HEK293 (cell line): ENCODE measurements around the gene PHACTR1.

Experiments
- CTCF ChIA-PET: fragments of 350-600 bp; formaldehyde crosslinking; extraction: SDS; loops from one replicate; lab custom pipeline; 2021; ENCODE audit warnings: antibody characterized with exemption; lab: Yijun Ruan, JAX
- POLR2A ChIA-PET: fragments of 300-600 bp; formaldehyde crosslinking; extraction: SDS; loops from one replicate; lab custom pipeline; 2020; ENCODE audit warnings: antibody characterized with exemption, inconsistent platforms; lab: Yijun Ruan, JAX
- H3K27ac ChIP-seq: fragments of 200-500 bp; sonication (Bioruptor generic); 2 replicates; pipeline ENCODE4 v1.5.1; 2014; ENCODE audit warnings: low read depth, low read length, control low read depth, inconsistent platforms; ENCODE audit errors: extremely low read depth
- H3K36me3 ChIP-seq, 2 experiments: fragments of 200-500 bp in 1 of 2; sonication (Bioruptor generic) in 1 of 2; 1 replicate in 1 of 2; 2 replicates in 1 of 2; pipeline ENCODE4 v1.5.1; 2014 to 2017; ENCODE audit warnings: inconsistent platforms in 2 of 2, low read length in 2 of 2; ENCODE audit not compliant: control insufficient read depth in 2 of 2, insufficient read depth in 1 of 2
- H3K4me1 ChIP-seq: fragments of 200-500 bp; sonication (Bioruptor generic); 2 replicates; pipeline ENCODE4 v1.5.1; 2014; ENCODE audit warnings: mild to moderate bottlenecking, low read length, inconsistent platforms; ENCODE audit not compliant: control insufficient read depth, insufficient read depth
- H3K4me3 ChIP-seq: 2 replicates; pipeline ENCODE4 v1.5.1; 2011; ENCODE audit warnings: low read depth, mild to moderate bottlenecking, control low read depth, low read length, moderate library complexity
- H3K9me3 ChIP-seq: fragments of 200-500 bp; sonication (Bioruptor generic); 2 replicates; pipeline ENCODE4 v1.5.1; 2014; ENCODE audit warnings: low read depth, low read length, inconsistent platforms; ENCODE audit not compliant: control insufficient read depth, insufficient read depth
- BCL11B ChIP-seq: fragments of 450-650 bp; formaldehyde crosslinking; IDR thresholded peaks from 2 replicates; pipeline ENCODE4 v1.5.1; 2016; ENCODE audit warnings: low read depth, missing biosample characterization, missing genetic modification characterization
- KLF1 ChIP-seq: fragments of 450-650 bp; formaldehyde crosslinking; IDR thresholded peaks from 2 replicates; pipeline ENCODE4 v1.5.1; 2016; ENCODE audit warnings: missing biosample characterization, missing genetic modification characterization
- KLF9 ChIP-seq: fragments of 450-650 bp; formaldehyde crosslinking; IDR thresholded peaks from 2 replicates; pipeline ENCODE4 v1.5.1; 2016; ENCODE audit warnings: missing biosample characterization, missing genetic modification characterization, low read depth
- SCRT1 ChIP-seq: fragments of 450-650 bp; formaldehyde crosslinking; IDR thresholded peaks from 2 replicates; pipeline ENCODE4 v1.5.1; 2016; ENCODE audit warnings: missing biosample characterization, missing genetic modification characterization, borderline replicate concordance
- SCRT2 ChIP-seq: fragments of 450-650 bp; formaldehyde crosslinking; IDR thresholded peaks from 2 replicates; pipeline ENCODE4 v1.5.1; 2016; ENCODE audit warnings: missing biosample characterization, missing genetic modification characterization
- TCF7L2 ChIP-seq: IDR thresholded peaks from 2 replicates; pipeline ENCODE4 v1.6.1; 2011; ENCODE audit warnings: low read depth, mild to moderate bottlenecking, inconsistent platforms, low read length, moderate library complexity, borderline replicate concordance
- WT1 ChIP-seq: fragments of 450-650 bp; formaldehyde crosslinking; IDR thresholded peaks from 2 replicates; pipeline ENCODE4 v1.5.1; 2016; ENCODE audit warnings: missing biosample characterization, missing genetic modification characterization
- YY2 ChIP-seq: fragments of 450-650 bp; formaldehyde crosslinking; IDR thresholded peaks from 2 replicates; pipeline ENCODE4 v1.5.1; 2016; ENCODE audit warnings: missing biosample characterization, missing genetic modification characterization
- ZBTB1 ChIP-seq: fragments of 450-650 bp; formaldehyde crosslinking; IDR thresholded peaks from 2 replicates; pipeline ENCODE4 v1.5.1; 2016; ENCODE audit warnings: missing biosample characterization, missing genetic modification characterization
- ZBTB7A ChIP-seq: fragments of 450-650 bp; formaldehyde crosslinking; IDR thresholded peaks from 2 replicates; pipeline ENCODE4 v1.5.1; 2016; ENCODE audit warnings: low read depth, missing biosample characterization, missing genetic modification characterization
- ZFP37 ChIP-seq: fragments of 450-650 bp; formaldehyde crosslinking; IDR thresholded peaks from 2 replicates; pipeline ENCODE4 v1.5.1; 2016; ENCODE audit warnings: missing biosample characterization, missing genetic modification characterization
- ZFP69B ChIP-seq: fragments of 450-650 bp; formaldehyde crosslinking; IDR thresholded peaks from 2 replicates; pipeline ENCODE4 v1.5.1; 2016; ENCODE audit warnings: missing biosample characterization, missing genetic modification characterization
- ZNF10 ChIP-seq: fragments of 450-650 bp; formaldehyde crosslinking; IDR thresholded peaks from 2 replicates; pipeline ENCODE4 v1.5.1; 2017; ENCODE audit warnings: missing biosample characterization, missing genetic modification characterization
- ZNF112 ChIP-seq: fragments of 450-650 bp; formaldehyde crosslinking; IDR thresholded peaks from 2 replicates; pipeline ENCODE4 v1.5.0; 2017; ENCODE audit warnings: missing biosample characterization, missing genetic modification characterization
- ZNF155 ChIP-seq: fragments of 450-650 bp; formaldehyde crosslinking; IDR thresholded peaks from 2 replicates; pipeline ENCODE4 v1.5.1; 2016; ENCODE audit warnings: missing biosample characterization, missing genetic modification characterization
- ZNF169 ChIP-seq: fragments of 450-650 bp; formaldehyde crosslinking; IDR thresholded peaks from 2 replicates; pipeline ENCODE4 v1.5.1; 2016; ENCODE audit warnings: missing biosample characterization, missing genetic modification characterization
- ZNF214 ChIP-seq: fragments of 450-650 bp; formaldehyde crosslinking; IDR thresholded peaks from 2 replicates; pipeline ENCODE4 v1.5.1; 2017; ENCODE audit warnings: missing biosample characterization, mild to moderate bottlenecking, missing genetic modification characterization, borderline replicate concordance
- ZNF362 ChIP-seq: fragments of 450-650 bp; formaldehyde crosslinking; IDR thresholded peaks from 2 replicates; pipeline ENCODE4 v1.5.1; 2016; ENCODE audit warnings: missing biosample characterization, missing genetic modification characterization
- ZNF366 ChIP-seq: fragments of 450-650 bp; formaldehyde crosslinking; conservative IDR thresholded peaks from 2 replicates; pipeline ENCODE4 v1.5.1; 2016; ENCODE audit warnings: missing biosample characterization, missing genetic modification characterization
- ZNF514 ChIP-seq: fragments of 450-650 bp; formaldehyde crosslinking; IDR thresholded peaks from 2 replicates; pipeline ENCODE4 v1.5.1; 2016; ENCODE audit warnings: missing biosample characterization, missing genetic modification characterization
- ZNF571 ChIP-seq: fragments of 450-650 bp; formaldehyde crosslinking; IDR thresholded peaks from 2 replicates; pipeline ENCODE4 v1.5.0; 2017; ENCODE audit warnings: missing biosample characterization, missing genetic modification characterization
- ZNF596 ChIP-seq: fragments of 450-650 bp; IDR thresholded peaks from 2 replicates; pipeline ENCODE4 v1.5.0; 2018; ENCODE audit warnings: missing biosample characterization, mild to moderate bottlenecking, missing genetic modification characterization, moderate library complexity

PHACTR1 gene

GRCh38 chr6:13178107-13178506, 461.5 kb downstream of the PHACTR1 start:
- TF ChIP-seq ZBTB7A (tag by site-specific recombination) (no peak), ZNF571 (tag by site-specific recombination) (no peak), YY2 (tag by site-specific recombination) (no peak), SCRT2 (tag by site-specific recombination) (0 out of 2 replicates have a peak, but pooled peaks have one; percentile 8), ZNF214 (tag by site-specific recombination) (no peak), ZNF514 (no peak)
- no peaks in the 10 kb centered on the region for H3K36me3 ChIP-seq
- POLR2A ChIA-PET, result no interaction called here
- H3K27ac ChIP-seq, result no peak overlapping the region
- H3K4me3 ChIP-seq, result no peak overlapping the region
- H3K4me1 ChIP-seq, result no peaks in the 10 kb centered on the region
- CTCF ChIA-PET, result no interaction called here
- no peaks in the 10 kb centered on the region for H3K9me3 ChIP-seq

GRCh38 chr6:13180538-13180937, 464.0 kb downstream of the PHACTR1 start:
- Histone ChIP-seq H3K27ac (no peak overlapping the region), H3K9me3 (no peaks in the 10 kb centered on the region), H3K4me1 (no peaks in the 10 kb centered on the region), H3K36me3 (no peaks in the 10 kb centered on the region), H3K4me3 (no peak overlapping the region)
- ChIA-PET POLR2A (no interaction called here), CTCF (no interaction called here)
- no peak for TF ChIP-seq KLF1 (tag by site-specific recombination)
- TF ChIP-seq ZNF155 (tag by site-specific recombination), result no peak
- no peak for TF ChIP-seq ZNF112
- TF ChIP-seq ZBTB7A (tag by site-specific recombination), result no peak
- no peak for TF ChIP-seq SCRT1 (tag by site-specific recombination)
- no peak for TF ChIP-seq ZNF596
- TF ChIP-seq ZBTB1 (tag by site-specific recombination), result no peak
- TF ChIP-seq ZFP69B, result no peak
- no peak for TF ChIP-seq ZFP37 (tag by site-specific recombination)
- no peak for TF ChIP-seq ZNF169 (tag by site-specific recombination)

- TF ChIP-seq ZNF366 (tag by site-specific recombination), result no peak
- 0 out of 2 replicates have a peak, but pooled peaks have one; percentile 28 for TF ChIP-seq TCF7L2
- TF ChIP-seq ZNF10, result no peak
- no peak for TF ChIP-seq KLF9 (tag by site-specific recombination)
- Histone ChIP-seq H3K9me3 (no peaks in the 10 kb centered on the region), H3K4me3 (no peak overlapping the region), H3K27ac (no peak overlapping the region), H3K36me3 (no peaks in the 10 kb centered on the region), H3K4me1 (no peaks in the 10 kb centered on the region)
- ChIA-PET POLR2A (no interaction called here), CTCF (interaction anchor here (0.5 kb wide), 1 partner anchor 710 kb away, joined by 3 read pairs; no protein-coding TSS in a partner anchor)
These were observed 464.8 kb downstream of the PHACTR1 start for GRCh38 chr6:13181393-13181792.

- no peak for TF ChIP-seq ZFP37 (tag by site-specific recombination)
- no peak for TF ChIP-seq BCL11B (tag by site-specific recombination)
- TF ChIP-seq ZNF362 (tag by site-specific recombination), result no peak
- peak; percentile 46 for TF ChIP-seq WT1 (tag by site-specific recombination)
- no peak overlapping the region for H3K4me3 ChIP-seq
- POLR2A ChIA-PET, result no interaction called here
- H3K36me3 ChIP-seq, result no peaks in the 10 kb centered on the region
- no peaks in the 10 kb centered on the region for H3K9me3 ChIP-seq
- H3K4me1 ChIP-seq, result no peaks in the 10 kb centered on the region
- no peak overlapping the region for H3K27ac ChIP-seq
- CTCF ChIA-PET, result interaction anchor here (0.6 kb wide), 1 partner anchor 94 kb away, joined by 3 read pairs; no protein-coding TSS in a partner anchor
These were observed 467.0 kb downstream of the PHACTR1 start for GRCh38 chr6:13183415-13184088.
